GM15510 (cell line): ENCODE results near the gene PAK5.

Experiments
- POLR2A ChIP-seq: IDR thresholded peaks from 3 replicates; pipeline ENCODE4 v1.6.1; 2011; ENCODE audit warnings: borderline replicate concordance; ENCODE audit not compliant: insufficient read length; ENCODE audit errors: extremely low read depth

Gene PAK5

GRCh38 chr20:9503526-9504245 lies 335.2 kb downstream of the PAK5 start:
- TF ChIP-seq POLR2A = no peak

GRCh38 chr20:9501473-9501872 lies 337.4 kb downstream of the PAK5 start:
- no peak for TF ChIP-seq POLR2A

- TF ChIP-seq POLR2A = no peak
Measured at GRCh38 chr20:9500121-9500520, 338.8 kb downstream of the PAK5 start.

GRCh38 chr20:9499126-9499899 lies 339.6 kb downstream of the PAK5 start:
- TF ChIP-seq POLR2A = no peak

GRCh38 chr20:9498322-9498721 lies 340.6 kb downstream of the PAK5 start:
- no peak for TF ChIP-seq POLR2A

GRCh38 chr20:9496155-9496554 lies 342.7 kb downstream of the PAK5 start:
- no peak for TF ChIP-seq POLR2A

GRCh38 chr20:9495701-9496100 lies 343.2 kb downstream of the PAK5 start:
- no peak for TF ChIP-seq POLR2A

GRCh38 chr20:9493803-9494202 lies 345.1 kb downstream of the PAK5 start:
- TF ChIP-seq POLR2A = no peak

- TF ChIP-seq POLR2A = no peak
Measured at GRCh38 chr20:9492067-9492466, 346.8 kb downstream of the PAK5 start.

GRCh38 chr20:9491324-9491723 lies 347.6 kb downstream of the PAK5 start:
- TF ChIP-seq POLR2A = no peak

- no peak for TF ChIP-seq POLR2A
Measured at GRCh38 chr20:9490631-9491030, 348.2 kb downstream of the PAK5 start.

GRCh38 chr20:9490161-9490560 lies 348.7 kb downstream of the PAK5 start:
- TF ChIP-seq POLR2A = no peak

GRCh38 chr20:9488063-9488462 lies 350.8 kb downstream of the PAK5 start:
- no peak for TF ChIP-seq POLR2A
